ENCODE results near the gene ZNF444. TPM values are rescaled to one million over a fixed set of nuclear protein-coding genes. Genes with fewer than 3 reads are reported as not detected.

Gene ZNF444
- total and polyA plus RNA-seq, 12 donors: 7.2 to 66.3 (median 35.8) TPM

DNA sequence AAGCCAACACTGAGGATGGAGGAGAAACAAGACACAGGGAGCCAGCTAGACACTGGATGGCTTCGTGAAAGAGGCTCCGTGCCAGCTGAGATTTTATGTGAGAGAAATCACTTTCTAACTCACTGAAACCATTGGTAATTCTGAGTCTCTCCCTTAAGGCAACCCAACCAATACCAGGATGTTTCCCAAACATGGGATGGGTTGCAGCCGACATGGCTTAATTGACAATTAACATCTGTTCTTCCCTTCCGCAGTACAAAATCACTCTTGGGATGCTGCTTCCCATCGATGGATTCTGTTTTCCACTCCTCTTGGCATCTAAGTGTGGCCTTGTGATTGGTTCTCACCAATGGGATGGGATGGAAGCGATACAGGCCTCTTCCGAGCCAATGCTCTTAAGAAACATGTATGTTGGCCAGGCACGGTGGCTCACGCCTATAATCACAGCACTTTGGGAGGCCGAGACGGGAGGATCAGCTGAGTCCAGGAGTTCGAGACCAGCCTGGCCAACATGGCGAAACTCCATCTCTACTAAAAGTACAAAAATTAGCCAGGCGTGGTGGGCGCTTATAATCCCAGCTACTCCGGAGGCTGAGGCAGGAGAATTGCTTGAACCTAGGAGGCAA is 17.7 kb upstream of the ZNF444 start:
- Histone ChIP-seq H3K9me3 (replicated peaks in 1 of 3) (no peaks in the 10 kb centered on the region), H3K4me3 (no peak overlapping the region), H3K27me3 (no peaks in the 10 kb centered on the region), H3K27ac (no peak overlapping the region), H3K36me3 (replicated peaks in 1 of 2) (no peaks in the 10 kb centered on the region), H3K4me1 (replicated peaks in 1 of 2) (peaks cover 18 to 22% of the 10 kb centered on the region in 2 donors)
- TF ChIP-seq POLR2A (IDR thresholded peaks at IDR 0.05): no peak
- TF ChIP-seq, protein P1, sequence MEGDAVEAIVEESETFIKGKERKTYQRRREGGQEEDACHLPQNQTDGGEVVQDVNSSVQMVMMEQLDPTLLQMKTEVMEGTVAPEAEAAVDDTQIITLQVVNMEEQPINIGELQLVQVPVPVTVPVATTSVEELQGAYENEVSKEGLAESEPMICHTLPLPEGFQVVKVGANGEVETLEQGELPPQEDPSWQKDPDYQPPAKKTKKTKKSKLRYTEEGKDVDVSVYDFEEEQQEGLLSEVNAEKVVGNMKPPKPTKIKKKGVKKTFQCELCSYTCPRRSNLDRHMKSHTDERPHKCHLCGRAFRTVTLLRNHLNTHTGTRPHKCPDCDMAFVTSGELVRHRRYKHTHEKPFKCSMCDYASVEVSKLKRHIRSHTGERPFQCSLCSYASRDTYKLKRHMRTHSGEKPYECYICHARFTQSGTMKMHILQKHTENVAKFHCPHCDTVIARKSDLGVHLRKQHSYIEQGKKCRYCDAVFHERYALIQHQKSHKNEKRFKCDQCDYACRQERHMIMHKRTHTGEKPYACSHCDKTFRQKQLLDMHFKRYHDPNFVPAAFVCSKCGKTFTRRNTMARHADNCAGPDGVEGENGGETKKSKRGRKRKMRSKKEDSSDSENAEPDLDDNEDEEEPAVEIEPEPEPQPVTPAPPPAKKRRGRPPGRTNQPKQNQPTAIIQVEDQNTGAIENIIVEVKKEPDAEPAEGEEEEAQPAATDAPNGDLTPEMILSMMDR (IDR thresholded peaks at IDR 0.05): no peak
- intact Hi-C loops (cut with DNase I): no loop called here
- DNase-seq: no peak
- whole genome bisulfite sequencing, 4 donors: 87 to 89% (median 88%) methylated on average over 16 of the region's 16 CpGs

DNA sequence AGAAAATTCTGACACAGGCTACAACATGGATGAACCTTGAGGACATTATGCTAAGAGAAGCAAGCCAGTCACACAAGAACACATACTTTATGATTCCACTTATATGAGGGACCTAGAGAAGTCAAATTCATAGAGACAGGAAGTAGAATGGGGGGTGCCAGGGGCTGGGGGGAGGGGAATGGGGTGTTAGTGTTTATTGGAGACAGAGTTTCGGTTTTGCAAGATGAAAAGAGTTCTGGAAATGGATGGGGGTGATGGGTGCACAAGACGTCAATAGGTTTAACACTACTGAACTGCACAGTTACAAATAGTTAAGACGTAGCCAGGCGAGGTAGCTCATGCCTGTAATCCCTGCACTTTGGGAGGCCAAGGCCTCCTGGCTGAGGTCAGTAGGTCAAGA is 16.5 kb upstream of the ZNF444 start:
- intact Hi-C loops (cut with DNase I): no loop called here

GRCh38 chr19:56125806-56126590 is 15.1 kb upstream of the ZNF444 start:
- Histone ChIP-seq H3K27me3 (no peaks in the 10 kb centered on the region), H3K4me3 (no peak overlapping the region), H3K27ac (no peak overlapping the region), H3K9me3 (replicated peaks in 1 of 3) (no peaks in the 10 kb centered on the region), H3K4me1 (replicated peaks in 1 of 2) (peaks cover 0 to 5% of the 10 kb centered on the region in 2 donors), H3K36me3 (replicated peaks in 1 of 2) (no peaks in the 10 kb centered on the region)
- intact Hi-C loops (cut with DNase I): no loop called here
- DNase-seq: no peak
- WGBS, 4 donors: 78 to 86% (median 81%) methylated on average over 16 of the region's 16 CpGs
- TF ChIP-seq, protein P1 (IDR thresholded peaks at IDR 0.05): no peak
- TF ChIP-seq POLR2A (IDR thresholded peaks at IDR 0.05): no peak

More for the DNA sequence above, 16.5 kb upstream of the ZNF444 start:
- Histone ChIP-seq H3K4me3 (no peak overlapping the region), H3K36me3 (replicated peaks in 1 of 2) (no peaks in the 10 kb centered on the region), H3K27me3 (no peaks in the 10 kb centered on the region), H3K27ac (no peak overlapping the region), H3K9me3 (replicated peaks in 1 of 3) (no peaks in the 10 kb centered on the region), H3K4me1 (replicated peaks in 1 of 2) (peaks cover 6 to 10% of the 10 kb centered on the region in 2 donors)
- no peak for TF ChIP-seq POLR2A (IDR thresholded peaks at IDR 0.05)
- TF ChIP-seq, protein P1 (IDR thresholded peaks at IDR 0.05): no peak
- no peak for DNase-seq
- WGBS, 4 donors: 86 to 89% (median 88%) methylated on average over 4 of the region's 4 CpGs

DNA sequence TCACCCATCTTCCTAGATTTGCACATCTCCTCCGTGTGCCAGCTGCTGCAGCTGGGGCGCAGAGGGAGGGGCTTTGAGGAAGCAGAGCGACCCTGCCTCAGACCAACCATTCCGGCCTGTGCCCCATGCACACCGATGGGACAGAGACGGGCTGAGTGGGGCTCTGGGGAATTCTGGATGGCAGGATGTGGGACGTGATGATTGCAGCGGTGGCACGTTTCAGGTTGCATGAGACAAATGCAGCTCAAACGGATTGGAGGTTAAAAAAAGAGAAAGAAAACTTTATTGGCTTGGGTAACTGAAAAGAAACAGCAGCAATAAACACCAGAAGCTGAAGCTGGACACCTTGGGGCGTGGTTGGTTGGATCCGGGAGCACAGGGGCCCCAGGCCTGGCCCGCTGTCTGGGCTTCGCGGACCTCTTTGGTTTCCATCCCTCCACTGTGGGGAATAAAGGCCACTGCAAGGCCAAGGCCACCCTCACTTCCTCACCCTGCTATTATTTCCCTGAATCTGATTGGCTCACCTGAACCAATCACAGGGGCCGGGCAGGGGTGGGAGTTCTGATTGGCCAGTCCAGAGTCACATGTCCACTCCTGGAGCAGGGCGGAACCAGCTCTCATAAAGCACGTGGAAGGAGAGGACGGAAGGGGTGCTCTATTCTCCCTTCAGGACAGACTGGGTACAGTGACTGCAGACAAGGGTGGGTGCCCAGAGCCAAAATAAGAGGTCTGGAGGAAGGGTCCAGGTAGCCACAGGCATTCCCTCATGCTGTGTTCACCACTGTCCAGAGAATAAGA is 13.9 kb upstream of the ZNF444 start:
- Histone ChIP-seq H3K36me3 (replicated peaks in 1 of 2) (no peaks in the 10 kb centered on the region), H3K4me1 (replicated peaks in 1 of 2) (no peaks in the 10 kb centered on the region), H3K27ac (no peak overlapping the region), H3K4me3 (no peak overlapping the region), H3K9me3 (replicated peaks in 1 of 3) (no peaks in the 10 kb centered on the region), H3K27me3 (no peaks in the 10 kb centered on the region)
- intact Hi-C loops (cut with DNase I): no loop called here
- 85 to 91% (median 86%) methylated on average over 13 to 19 of the region's 19 CpGs for WGBS, 4 donors
- no peak for TF ChIP-seq POLR2A (IDR thresholded peaks at IDR 0.05)
- TF ChIP-seq, protein P1 (IDR thresholded peaks at IDR 0.05): no peak
- no peak for DNase-seq
